ENCODE measurements around the gene FKBP1A.

The FKBP1A gene

DNA sequence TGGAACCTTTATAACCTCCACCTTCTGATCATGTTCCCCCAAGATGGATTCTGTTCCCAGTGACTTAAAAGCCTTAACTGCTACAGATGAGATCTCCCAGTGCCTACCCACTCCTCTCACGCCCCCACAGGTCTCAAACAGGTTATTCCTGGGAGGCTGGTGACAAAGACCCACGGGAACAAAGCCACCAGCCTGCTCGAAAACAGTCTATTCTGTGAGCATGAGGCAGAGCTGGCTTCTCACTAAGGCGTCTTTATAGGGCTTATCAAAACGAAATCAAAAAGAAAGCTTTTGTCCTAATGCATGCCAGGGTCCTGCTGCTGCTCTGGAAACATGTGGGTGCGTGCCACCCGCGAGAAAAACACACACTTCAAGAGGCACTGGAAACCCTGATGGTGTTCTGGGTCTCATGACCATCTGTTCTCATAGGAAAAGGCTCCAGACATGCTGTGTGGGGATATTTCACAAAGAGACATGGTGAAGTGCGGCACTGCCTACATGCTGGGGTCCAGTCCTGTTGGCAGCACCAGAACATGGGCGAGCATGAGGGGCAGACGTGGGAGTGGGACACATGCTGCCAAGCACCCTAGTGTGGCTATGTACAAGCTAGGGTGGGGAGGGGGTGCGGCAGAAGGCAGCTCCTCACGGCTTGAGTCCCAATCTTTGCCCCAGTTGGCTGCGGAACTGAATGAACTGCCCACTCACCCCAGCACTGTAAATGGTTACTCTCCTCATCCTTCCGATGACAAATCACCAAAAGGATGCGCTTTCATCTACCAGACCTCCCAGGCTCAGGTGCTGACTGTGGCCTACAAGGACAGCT is 2.1 kb downstream of the FKBP1A start:
- peak overlapping the region; percentile 62 for H3K4me3 ChIP-seq (ENCODE audit: low read length)
- DNase-seq (ENCODE audit: low read depth, low spot score): no peak

DNA sequence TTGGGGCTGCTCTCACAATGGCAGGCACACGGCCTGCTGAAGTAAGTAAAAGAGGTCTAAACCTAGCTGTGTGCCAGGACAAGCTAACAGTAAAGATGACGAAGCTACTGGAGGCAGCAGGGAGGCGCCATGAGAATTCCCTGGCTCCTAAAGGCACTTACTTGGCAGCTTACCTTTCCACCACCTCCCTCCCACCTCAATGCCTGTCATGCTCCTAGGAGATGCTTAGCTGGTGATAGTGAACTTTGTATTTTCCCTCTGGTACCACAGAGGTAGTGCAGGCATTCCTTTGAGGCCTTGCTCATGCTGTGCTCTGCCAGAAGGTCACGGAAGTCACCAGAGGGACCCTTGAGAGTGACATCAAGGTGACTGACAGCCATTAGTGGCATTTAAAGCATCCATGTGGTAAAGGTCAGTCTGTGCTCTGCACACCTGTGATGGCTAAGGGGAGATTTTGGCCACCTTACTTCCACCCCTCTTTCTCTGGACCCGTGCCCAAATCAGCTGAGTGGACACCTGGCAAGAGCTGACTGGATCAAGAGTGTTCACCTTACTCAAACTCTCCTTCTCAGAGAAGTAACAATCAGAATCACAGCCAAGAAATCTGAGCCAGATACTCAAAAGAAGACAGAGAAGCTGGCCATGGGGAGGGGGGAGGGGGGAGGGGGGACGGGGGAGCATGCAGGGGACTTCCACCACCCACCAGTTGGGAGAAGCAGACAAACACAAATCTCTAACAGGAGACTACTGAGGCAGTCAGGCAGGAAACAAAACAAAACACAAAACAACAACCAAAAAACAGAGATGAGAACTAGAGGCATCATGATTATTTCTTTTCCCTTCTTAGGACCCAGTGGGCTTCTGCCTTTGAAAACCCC is 2.9 kb downstream of the FKBP1A start:
- H3K4me3 ChIP-seq (ENCODE audit: low read length): peak overlapping the region; percentile 62

DNA sequence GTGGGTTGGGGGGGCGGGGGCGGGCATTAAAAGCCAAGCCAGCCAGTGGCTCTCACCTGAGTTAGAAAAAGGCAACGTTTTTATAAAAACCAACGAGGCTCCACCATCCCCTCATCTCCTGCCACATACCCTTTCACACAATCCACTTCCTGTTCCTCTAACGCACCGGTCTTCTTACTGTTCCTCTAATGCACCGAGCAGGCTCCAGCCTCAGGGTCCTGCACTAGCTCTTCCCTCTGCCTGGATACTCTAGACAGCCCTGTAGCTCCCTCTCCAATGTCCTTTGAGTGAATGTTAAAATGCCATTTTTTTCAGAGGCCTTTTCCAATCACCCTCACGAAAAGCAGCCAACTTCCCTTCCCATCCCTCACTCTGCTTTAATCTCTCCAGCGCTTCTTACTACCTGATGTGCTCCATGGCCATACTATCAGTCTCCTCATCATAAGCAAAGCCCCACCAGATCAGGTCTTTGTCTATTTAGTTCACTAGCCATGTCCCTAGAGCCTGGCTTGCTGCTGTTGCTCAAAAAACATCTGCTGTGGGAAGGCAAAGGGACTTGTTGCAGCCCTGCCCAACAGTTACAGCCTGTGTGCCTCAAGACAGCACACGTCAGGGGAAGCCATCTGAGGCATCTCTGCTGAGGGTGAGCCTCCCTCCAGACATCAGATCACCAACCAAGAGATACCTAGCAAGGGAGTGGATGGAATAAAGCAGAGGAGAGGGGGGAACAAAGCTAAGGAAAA is 3.9 kb downstream of the FKBP1A start:
- H3K4me3 ChIP-seq (ENCODE audit: low read length): peak overlapping the region; percentile 49
- peak; percentile 75 for DNase-seq (ENCODE audit: low read depth, low spot score)

More for the DNA sequence above, 2.9 kb downstream of the FKBP1A start:
- DNase-seq (ENCODE audit: low read depth, low spot score): no peak

DNA sequence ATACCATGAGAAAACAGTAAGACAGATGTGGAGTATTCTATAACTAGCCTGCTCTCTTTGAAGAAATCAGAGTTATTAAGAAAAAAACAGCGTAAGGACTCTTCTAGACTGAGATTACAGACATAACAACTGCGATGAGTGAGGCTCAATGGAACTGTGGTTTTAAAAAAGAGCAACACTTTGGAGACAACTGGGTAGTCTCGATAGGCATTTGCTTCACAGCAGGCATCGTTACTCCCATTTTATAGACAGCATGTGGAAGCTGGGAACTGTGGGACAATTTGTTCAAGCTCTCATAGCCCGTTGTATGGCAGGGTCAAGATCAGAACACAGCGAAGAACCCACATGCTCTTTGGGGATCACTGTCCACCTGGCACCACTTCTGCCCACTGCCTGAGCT is 4.6 kb downstream of the FKBP1A start:
- no peak for DNase-seq (ENCODE audit: low read depth, low spot score)
- H3K4me3 ChIP-seq (ENCODE audit: low read length): peak overlapping the region; percentile 49

DNA sequence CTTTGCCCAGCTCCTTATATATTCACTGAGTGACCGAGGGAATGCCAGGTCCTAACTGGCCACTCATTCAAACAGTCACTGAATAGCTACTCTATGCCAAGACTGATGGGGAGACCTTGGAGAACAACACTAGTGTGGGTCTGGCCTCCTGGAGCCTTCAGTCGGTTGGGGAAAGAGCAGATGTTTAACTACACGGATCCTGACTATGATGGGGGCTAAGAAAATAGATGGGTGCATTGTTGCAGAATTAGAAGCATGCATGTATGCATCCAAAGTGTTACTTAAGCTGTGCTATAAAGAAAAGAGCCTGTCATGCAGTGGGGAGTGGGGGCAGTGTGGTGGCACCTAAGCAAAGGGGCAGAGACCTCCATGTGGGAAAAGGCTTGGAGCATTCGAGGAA is 6.5 kb downstream of the FKBP1A start:
- no peak for DNase-seq (ENCODE audit: low read depth, low spot score)
- H3K4me3 ChIP-seq (ENCODE audit: low read length): no peak overlapping the region

DNA sequence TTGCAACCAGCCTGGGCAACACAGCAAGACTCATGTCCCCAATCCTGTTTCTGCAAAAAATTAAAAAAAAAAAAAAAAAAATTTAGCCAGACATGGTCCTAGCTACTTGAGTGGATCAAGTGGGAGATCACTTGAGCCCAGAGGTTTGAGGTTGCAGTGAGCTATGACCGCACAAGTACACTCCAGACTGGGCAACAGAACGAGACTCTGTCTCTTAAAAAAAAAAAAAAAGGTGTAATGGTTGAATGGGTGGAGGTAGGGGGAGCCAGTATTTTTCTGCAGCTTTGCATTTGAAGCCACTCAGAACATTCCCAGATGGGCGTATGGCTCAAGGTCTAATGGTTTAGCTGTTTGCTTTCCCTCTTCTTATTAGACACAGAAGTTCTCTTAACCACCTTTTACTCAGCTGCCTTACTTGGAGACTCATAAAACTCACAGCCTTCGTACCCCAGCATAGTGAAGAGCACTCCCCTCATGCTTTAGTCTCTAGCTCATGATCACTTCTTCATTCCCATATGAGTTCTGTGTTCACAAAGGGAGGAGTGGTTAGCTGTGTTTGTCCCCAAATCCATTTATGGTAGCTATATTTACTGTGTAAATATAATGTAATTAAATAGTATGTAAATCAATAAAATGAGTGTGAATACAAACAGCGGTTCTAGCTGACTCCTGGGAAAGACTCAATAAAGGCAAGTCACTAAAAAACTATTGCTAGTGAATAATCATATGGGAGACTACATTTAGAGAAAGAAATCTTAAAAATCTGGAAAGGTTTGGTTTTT is 9.0 kb downstream of the FKBP1A start:
- H3K4me3 ChIP-seq (ENCODE audit: low read length): no peak overlapping the region
- DNase-seq (ENCODE audit: low read depth, low spot score): no peak

DNA sequence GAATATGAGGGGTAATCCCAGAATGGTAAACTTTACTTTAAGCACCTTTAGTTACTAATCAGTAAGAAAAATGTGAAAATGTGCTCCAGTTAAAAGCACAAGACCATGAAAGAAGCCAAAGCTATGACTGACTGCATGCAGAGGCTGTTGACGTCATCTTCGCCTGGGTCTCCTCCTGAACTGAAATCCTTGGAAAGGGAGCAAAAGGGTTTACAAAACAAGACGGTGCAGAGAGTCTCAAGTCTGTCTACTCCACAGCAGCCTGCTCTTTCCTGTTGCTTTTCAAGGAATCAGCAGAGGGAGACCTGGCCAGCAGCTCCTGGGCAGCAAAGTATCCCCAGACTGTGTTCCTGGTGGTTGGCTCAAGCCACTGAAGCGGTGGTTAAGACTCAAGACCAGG is 10.2 kb downstream of the FKBP1A start:
- DNase-seq (ENCODE audit: low read depth, low spot score): no peak
- no peak overlapping the region for H3K4me3 ChIP-seq (ENCODE audit: low read length)

DNA sequence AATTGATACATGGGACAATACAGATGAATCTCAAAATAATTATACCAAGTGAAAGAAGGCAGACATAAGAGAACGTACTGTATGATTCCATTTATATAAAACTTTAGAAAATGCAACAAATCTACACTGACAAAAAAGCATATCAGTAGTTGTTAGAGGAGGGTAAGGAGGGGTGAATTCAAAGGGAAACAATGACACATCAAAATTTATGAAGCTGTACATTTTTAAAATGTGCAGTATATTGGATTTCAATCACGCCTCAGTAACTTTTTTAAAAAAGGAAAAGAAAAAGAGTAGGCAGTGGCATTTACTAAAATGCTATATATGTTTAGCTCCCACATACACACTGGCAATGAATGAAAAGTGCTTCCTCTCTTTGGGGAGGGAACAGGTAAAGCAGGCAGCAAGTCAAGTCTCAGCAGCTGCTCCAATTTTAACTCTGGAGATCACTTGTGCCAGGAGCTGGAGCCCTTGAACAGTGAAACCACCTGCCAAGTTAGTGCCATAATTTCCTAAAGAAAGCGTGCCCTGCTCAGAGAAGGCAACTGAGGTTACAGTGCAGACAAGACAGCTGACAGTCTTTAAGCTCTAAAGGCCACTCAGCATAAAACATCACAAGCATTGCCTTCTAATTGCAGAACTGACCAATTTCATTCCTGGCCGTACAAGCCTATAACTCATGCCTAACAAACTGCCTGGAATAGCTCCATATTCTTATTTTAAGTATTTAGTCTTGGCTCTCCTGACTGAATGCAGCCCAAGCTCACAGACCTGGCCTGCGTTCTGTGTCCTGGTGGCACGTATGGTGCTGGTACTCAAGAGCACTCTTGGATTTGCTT is 10.9 kb downstream of the FKBP1A start:
- no peak for DNase-seq (ENCODE audit: low read depth, low spot score)
- no peak overlapping the region for H3K4me3 ChIP-seq (ENCODE audit: low read length)

DNA sequence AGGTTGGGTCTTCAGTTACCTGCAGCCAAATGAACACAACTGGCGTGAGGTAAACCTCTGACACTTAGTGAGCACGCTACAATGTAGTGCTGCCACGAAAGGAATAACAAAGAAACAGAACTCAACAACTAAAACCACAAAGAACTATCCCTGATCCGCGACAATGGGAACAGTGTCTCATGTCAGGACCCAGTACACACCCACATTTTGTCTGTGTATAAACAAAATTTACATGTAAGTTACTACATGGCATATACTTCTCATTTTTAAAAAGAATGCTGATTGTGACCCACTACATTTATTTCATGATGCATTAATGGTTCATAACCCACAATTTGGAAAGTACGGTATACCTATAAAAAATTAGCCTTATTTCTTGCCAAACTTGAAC is 14.1 kb downstream of the FKBP1A start:
- no peak overlapping the region for H3K4me3 ChIP-seq (ENCODE audit: low read length)
- DNase-seq (ENCODE audit: low read depth, low spot score): no peak

DNA sequence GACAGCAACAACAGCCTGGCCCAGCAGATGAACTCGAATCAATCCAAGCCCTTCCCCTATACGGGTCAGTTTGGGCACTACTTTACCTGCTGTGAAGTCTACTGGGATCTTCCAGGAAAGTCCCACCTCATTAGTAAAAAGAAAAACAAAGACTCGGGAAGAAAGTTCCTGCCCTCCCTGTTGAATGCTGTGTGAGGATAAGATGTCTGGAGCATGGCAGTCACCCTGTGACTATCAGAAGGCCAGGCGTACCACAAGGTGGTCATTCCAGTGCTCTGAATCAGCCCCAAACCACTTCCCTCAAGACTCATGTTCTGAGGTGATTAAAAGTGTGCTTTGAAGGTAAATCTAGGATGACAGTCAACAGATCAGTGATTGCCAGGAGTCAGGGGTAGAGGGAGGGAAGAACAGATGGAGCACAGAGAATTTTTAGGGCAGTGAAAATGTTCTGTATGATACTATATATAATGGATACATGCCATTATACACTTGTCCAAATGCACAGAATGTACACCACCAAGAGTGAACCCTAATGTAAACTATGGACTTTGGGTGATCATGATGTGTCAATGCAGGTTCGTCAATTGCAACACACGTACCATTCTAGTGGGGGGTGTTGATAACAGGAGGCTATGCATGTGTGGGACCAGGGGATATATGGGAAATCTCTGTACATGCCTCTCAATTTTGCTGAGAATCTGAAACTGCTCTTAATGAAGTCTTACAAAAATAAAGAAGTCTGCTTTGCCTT is 14.7 kb downstream of the FKBP1A start:
- DNase-seq (ENCODE audit: low read depth, low spot score): no peak

DNA sequence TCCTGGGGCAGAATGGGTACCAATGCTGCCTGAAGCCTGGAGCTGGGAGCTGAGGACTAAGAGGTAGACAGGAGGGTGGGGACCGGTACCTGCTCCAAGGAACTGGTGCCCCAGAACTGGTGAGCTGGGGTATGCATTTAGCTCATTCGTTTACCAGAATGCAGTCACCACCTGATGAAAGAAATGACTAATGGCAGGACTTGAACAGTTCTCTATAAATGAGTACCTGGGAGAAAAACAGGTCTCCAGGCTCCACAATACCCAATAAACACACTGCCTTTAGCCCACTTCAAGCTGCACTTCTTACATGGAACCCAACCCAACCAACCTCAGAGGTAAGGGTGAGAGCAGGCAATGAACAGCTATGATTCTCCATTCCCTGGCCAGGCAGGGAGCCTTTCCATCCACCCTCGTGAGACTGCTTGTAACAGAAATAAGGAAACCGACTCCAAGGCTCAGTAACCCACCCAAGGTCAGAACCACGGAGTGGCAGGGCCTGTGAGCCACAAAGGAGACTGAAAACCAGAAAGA is 15.4 kb downstream of the FKBP1A start:
- DNase-seq (ENCODE audit: low read depth, low spot score): no peak
- H3K4me3 ChIP-seq (ENCODE audit: low read length): no peak overlapping the region

More for the DNA sequence above, 14.7 kb downstream of the FKBP1A start:
- H3K4me3 ChIP-seq (ENCODE audit: low read length): no peak overlapping the region

DNA sequence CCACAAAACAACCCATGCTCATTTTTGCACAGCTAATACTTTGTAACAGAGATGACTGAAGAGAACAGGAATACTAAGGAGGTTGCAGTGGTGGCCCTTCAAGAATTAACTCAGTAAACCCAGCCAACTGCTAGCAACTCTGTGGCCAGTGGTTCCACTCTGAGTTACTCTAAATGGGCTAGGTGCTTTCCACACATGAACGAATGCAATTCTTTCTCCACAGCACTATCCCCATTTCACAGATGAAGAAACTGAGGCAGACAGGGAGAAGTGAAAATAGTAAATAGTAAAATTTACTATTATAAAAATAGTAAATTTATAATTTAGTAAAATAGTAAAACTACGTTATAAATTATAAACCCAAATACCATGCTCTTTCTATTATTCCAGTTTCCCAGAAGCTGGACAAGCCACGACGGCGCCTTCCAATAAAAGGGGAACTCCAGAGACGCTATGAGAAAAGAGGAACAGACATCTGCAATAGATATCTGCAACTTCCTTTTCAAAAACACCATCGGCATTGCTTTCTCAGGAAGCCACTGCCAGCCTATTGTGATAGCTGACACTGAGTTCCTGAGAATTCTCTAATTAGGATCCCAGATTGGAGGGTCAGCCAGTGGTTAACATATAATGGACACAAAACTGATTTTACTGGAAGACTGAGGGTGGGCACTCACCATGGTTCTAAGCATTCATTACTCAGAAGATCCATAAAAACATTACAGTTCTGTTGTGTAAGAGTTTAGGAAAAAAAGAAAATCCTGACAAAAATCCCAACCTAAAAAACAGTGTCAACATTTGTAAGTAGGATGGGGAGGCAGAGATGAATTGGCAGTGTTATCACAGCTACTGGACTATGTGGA is 16.2 kb downstream of the FKBP1A start:
- H3K4me3 ChIP-seq (ENCODE audit: low read length): no peak overlapping the region
- no peak for DNase-seq (ENCODE audit: low read depth, low spot score)

DNA sequence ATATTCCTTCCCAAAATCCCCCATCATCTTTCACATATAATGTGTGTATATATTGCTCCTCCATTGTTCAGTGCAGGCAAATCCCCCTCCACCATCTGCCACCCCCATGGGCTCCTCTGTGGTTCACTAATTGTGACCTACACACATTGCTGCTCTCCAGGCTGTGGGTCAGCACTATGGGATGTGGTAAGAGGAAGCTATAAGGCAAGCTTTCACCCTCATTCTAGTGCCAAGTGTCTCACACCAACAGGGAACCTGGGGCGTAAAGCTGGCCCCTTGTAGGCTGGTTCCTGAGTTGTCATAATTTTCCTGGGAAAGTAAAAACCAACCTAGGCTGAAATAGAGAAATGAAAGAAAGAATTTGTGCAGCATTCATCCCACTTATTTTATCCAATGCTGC is 16.8 kb downstream of the FKBP1A start:
- no peak overlapping the region for H3K4me3 ChIP-seq (ENCODE audit: low read length)
- DNase-seq (ENCODE audit: low read depth, low spot score): no peak

DNA sequence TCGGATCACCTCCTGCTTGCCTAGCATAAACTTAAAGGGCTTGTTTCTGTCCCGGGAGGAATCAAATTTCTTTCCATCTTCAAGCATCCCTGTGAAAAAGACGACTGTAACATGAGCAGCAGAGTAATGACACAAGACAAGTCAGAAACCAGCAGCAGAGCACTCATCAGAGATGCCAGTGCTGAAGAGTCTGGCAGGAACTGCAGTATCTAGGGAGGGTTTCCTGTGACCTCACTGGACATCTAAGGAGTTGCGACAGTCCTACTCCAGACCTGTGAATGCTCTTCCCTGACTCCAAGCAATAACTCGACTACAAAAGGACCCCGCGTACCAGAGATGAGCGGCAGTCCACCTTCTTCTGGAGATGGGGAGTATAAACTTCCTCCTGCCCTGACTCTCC is 17.3 kb downstream of the FKBP1A start:
- no peak overlapping the region for H3K4me3 ChIP-seq (ENCODE audit: low read length)
- DNase-seq (ENCODE audit: low read depth, low spot score): no peak

DNA sequence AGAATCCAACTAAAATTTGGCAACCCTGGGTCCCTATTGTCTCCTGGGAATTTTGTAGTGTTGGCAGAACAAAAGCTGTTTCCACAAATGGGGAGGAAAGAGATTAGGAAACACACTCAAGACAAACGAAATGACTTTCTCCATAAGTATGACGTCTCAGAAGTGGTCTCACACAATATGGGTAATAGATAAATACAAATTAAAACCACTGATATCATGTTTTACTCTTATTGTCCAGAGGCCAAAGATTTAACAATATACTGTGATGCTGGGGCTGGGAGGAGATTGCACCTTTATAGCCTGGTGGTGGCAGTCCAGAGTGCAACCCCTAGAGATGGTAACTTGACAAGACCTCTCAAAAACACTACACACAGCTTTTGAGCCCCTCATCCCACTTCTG is 18.6 kb downstream of the FKBP1A start:
- no peak for DNase-seq (ENCODE audit: low read depth, low spot score)
- H3K4me3 ChIP-seq (ENCODE audit: low read length): no peak overlapping the region

DNA sequence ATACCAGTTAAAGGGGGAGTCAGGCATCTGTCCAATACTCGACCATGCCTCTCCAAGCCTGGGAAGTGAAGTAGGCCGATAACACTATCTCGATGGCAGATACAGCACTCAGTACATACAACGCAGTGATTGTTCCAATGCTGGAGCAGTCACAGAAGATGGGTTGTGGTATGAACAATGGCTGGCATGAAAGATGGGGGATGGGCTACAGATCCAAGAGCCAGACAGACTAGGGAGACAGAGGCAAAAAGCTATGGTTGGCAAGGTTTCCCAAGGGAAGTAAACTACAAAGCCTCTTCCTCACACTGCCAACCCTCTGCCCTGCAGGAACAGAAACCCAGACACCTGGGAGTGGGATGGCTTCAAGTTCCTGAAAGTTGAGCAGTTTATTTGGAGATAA is 19.2 kb downstream of the FKBP1A start:
- DNase-seq (ENCODE audit: low read depth, low spot score): no peak
- H3K4me3 ChIP-seq (ENCODE audit: low read length): no peak overlapping the region
